ENCODE results near the gene CACNA1E.

CACNA1E gene

DNA sequence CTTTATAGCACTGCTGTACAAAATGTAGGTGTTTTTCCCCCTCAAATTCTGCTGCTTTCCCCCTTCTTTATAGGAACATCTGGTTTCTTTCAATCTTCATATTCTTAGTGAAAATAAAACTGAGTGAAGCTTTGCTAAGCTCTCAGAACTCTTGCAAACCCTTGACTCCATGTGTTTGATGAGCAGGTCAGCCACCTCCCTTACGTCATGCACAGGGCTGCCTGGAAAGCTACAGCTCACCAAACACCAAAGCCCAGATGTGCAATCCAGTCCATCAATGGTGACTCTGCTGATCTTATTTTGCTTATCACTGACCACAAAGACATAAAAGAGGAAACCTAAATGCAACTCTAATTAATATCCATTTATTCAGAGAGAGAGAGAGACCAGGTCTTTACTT, 5.5 kb downstream of the CACNA1E start:
- Histone ChIP-seq H2BK5ac (ENCODE audit: low read length) (no peak overlapping the region), H3K9ac (ENCODE audit: low read depth, low read length, poor library complexity) (no peak overlapping the region), H3K4me1 (ENCODE audit: control insufficient read depth in 2 of 2, insufficient read depth in 1 of 2, low read depth in 1 of 2, low read length in 2 of 2) (peaks cover 0 to 14% of the 10 kb centered on the region in 2 donors), H3K79me1 (ENCODE audit: low read depth, low read length) (no peaks in the 10 kb centered on the region), H2BK120ac (ENCODE audit: low read depth, low read length) (no peak overlapping the region), H3K27ac (replicated peaks; ENCODE audit: low read length) (no peak overlapping the region), H3K4me3 (ENCODE audit: low read length in 2 of 2) (no peak overlapping the region), H4K91ac (ENCODE audit: low read depth, low read length, poor library complexity) (no peak overlapping the region), H3K4me2 (ENCODE audit: insufficient read depth, low read length, poor library complexity, severe bottlenecking) (no peak overlapping the region), H2BK12ac (ENCODE audit: low read length) (no peak overlapping the region), H3K14ac (ENCODE audit: low read length) (no peak overlapping the region), H2AFZ (ENCODE audit: low read length) (no peak overlapping the region), H2BK15ac (ENCODE audit: low read length) (no peak overlapping the region), H3K36me3 (replicated peaks in 1 of 2; ENCODE audit: control insufficient read depth in 2 of 2, insufficient read depth in 2 of 2, low read length in 2 of 2) (no peaks in the 10 kb centered on the region), H3K18ac (ENCODE audit: low read length) (no peak overlapping the region), H3K4ac (ENCODE audit: low read length) (no peak overlapping the region), H3K9me3 (replicated peaks in 1 of 2; ENCODE audit: control insufficient read depth in 2 of 2, insufficient read depth in 1 of 2, low read depth in 1 of 2, low read length in 2 of 2) (no peaks in the 10 kb centered on the region), H3K27me3 (ENCODE audit: control insufficient read depth in 3 of 3, insufficient read depth in 3 of 3, low read depth in 1 of 3, low read length in 3 of 3) (peaks cover 2 to 44% (median 18%) of the 10 kb centered on the region in 3 experiments), H4K8ac (ENCODE audit: low read depth, low read length) (no peak overlapping the region), H3K23ac (ENCODE audit: low read depth, low read length, poor library complexity) (no peak overlapping the region), H2AK5ac (ENCODE audit: low read depth, low read length) (no peak overlapping the region)
- DNase-seq (ENCODE audit: low spot score) = no peak
- no CpG with 5 or more reads among the region's 1 CpG for WGBS, 2 donors (ENCODE audit: extremely low coverage in 2 of 2, insufficient read length in 2 of 2, insufficient replicate concordance in 1 of 2)

DNA sequence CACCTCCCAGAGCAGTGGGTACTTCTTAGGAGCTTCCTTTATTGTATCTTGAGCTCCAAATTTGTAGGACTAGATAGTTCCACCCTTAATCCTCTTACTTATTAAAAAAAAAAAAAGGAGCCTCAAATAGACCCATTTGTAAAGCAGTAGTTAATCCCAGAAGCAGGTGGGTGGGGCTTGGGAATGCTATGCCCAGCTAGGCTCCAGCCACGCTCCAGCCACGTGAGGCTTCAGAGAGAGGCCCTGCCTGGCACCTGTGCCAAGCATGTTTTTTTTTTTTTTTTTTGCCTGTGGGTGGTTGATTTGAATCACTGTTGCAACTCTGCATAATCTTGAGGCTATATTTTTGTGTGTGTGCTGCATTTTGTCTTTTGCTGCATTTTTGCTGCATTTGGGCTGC, 7.0 kb downstream of the CACNA1E start:
- Histone ChIP-seq H2BK15ac (ENCODE audit: low read length) (no peak overlapping the region), H3K9me3 (replicated peaks in 1 of 2; ENCODE audit: control insufficient read depth in 2 of 2, insufficient read depth in 1 of 2, low read depth in 1 of 2, low read length in 2 of 2) (no peaks in the 10 kb centered on the region), H3K4me2 (ENCODE audit: insufficient read depth, low read length, poor library complexity, severe bottlenecking) (no peak overlapping the region), H3K4ac (ENCODE audit: low read length) (no peak overlapping the region), H3K4me3 (ENCODE audit: low read length in 2 of 2) (no peak overlapping the region), H3K14ac (ENCODE audit: low read length) (no peak overlapping the region), H2BK5ac (ENCODE audit: low read length) (no peak overlapping the region), H3K27me3 (ENCODE audit: control insufficient read depth in 3 of 3, insufficient read depth in 3 of 3, low read depth in 1 of 3, low read length in 3 of 3) (peaks cover 0 to 30% (median 4%) of the 10 kb centered on the region in 3 experiments), H2AFZ (ENCODE audit: low read length) (no peak overlapping the region), H3K79me1 (ENCODE audit: low read depth, low read length) (no peaks in the 10 kb centered on the region), H3K4me1 (ENCODE audit: control insufficient read depth in 2 of 2, insufficient read depth in 1 of 2, low read depth in 1 of 2, low read length in 2 of 2) (peaks cover 0 to 6% of the 10 kb centered on the region in 2 donors), H4K91ac (ENCODE audit: low read depth, low read length, poor library complexity) (no peak overlapping the region), H2BK12ac (ENCODE audit: low read length) (no peak overlapping the region), H3K23ac (ENCODE audit: low read depth, low read length, poor library complexity) (no peak overlapping the region), H4K8ac (ENCODE audit: low read depth, low read length) (no peak overlapping the region), H2AK5ac (ENCODE audit: low read depth, low read length) (no peak overlapping the region), H3K36me3 (replicated peaks in 1 of 2; ENCODE audit: control insufficient read depth in 2 of 2, insufficient read depth in 2 of 2, low read length in 2 of 2) (no peaks in the 10 kb centered on the region), H2BK120ac (ENCODE audit: low read depth, low read length) (no peak overlapping the region), H3K27ac (replicated peaks; ENCODE audit: low read length) (no peak overlapping the region), H3K9ac (ENCODE audit: low read depth, low read length, poor library complexity) (no peak overlapping the region), H3K18ac (ENCODE audit: low read length) (no peak overlapping the region)
- no CpG with 5 or more reads among the region's 2 CpGs for WGBS, 2 donors (ENCODE audit: extremely low coverage in 2 of 2, insufficient read length in 2 of 2, insufficient replicate concordance in 1 of 2)
- no peak for DNase-seq (ENCODE audit: low spot score)

DNA sequence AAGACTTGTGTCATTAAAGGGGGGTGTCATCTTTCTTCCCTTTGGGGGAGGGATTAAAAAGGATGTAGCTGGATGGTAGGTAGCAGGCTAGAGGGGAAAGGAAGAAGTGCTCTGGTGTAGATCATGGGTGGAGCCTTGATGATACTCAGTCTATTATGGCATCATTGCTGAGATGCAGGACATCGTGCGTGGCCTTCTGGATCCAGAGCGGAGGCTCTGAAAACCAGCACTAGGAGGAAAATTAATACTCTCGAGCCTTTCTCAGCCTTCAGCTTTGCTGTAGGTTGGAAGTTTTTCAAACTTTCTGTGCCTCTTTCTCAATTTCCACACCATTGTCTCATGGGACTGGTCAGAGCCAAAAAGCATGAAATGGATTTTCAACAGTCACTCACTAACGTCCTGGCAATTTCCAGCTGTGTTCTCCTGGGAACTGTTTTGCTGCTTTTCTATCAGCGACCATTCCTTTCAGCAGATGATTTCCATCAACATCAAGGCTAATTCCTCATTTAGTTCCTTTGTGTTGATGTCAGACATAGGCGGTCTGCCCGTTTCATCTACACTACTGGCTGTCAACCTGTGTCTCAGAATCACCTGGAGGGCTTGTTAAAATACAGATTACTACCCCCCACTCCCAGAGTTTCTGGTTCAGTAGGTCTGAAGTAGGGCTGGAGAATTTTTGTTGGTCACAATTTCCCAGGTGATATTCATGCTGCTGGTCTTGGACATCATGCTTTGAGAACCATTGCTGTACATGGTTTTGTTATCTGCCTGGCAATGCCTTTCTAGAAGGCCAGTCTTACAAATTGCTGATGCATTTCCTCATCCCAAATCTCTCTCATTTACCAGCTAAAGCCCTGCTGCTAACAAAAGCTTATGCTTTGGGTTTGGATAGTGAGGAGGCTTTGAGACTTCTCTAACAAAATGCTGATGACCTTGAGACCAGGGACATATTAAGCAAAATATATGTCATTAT, 7.7 kb downstream of the CACNA1E start:
- H2BK12ac ChIP-seq (ENCODE audit: low read length) = no peak overlapping the region
- H3K23ac ChIP-seq (ENCODE audit: low read depth, low read length, poor library complexity) = no peak overlapping the region
- H3K4me3 ChIP-seq (ENCODE audit: low read length in 2 of 2) = no peak overlapping the region
- H4K8ac ChIP-seq (ENCODE audit: low read depth, low read length) = no peak overlapping the region
- peaks cover 0 to 23% (median 3%) of the 10 kb centered on the region in 3 experiments for H3K27me3 ChIP-seq (ENCODE audit: control insufficient read depth in 3 of 3, insufficient read depth in 3 of 3, low read depth in 1 of 3, low read length in 3 of 3)
- H2BK120ac ChIP-seq (ENCODE audit: low read depth, low read length) = no peak overlapping the region
- H3K4me1 ChIP-seq (ENCODE audit: control insufficient read depth in 2 of 2, insufficient read depth in 1 of 2, low read depth in 1 of 2, low read length in 2 of 2) = peaks cover 0 to 3% of the 10 kb centered on the region in 2 donors
- no peaks in the 10 kb centered on the region for H3K79me1 ChIP-seq (ENCODE audit: low read depth, low read length)
- no CpG with 5 or more reads among the region's 8 CpGs for WGBS, 2 donors (ENCODE audit: extremely low coverage in 2 of 2, insufficient read length in 2 of 2, insufficient replicate concordance in 1 of 2)
- H3K4ac ChIP-seq (ENCODE audit: low read length) = no peak overlapping the region
- H4K91ac ChIP-seq (ENCODE audit: low read depth, low read length, poor library complexity) = no peak overlapping the region
- H2AK5ac ChIP-seq (ENCODE audit: low read depth, low read length) = no peak overlapping the region
- no peaks in the 10 kb centered on the region for H3K9me3 ChIP-seq (replicated peaks in 1 of 2; ENCODE audit: control insufficient read depth in 2 of 2, insufficient read depth in 1 of 2, low read depth in 1 of 2, low read length in 2 of 2)
- H3K14ac ChIP-seq (ENCODE audit: low read length) = no peak overlapping the region
- no peak overlapping the region for H2BK5ac ChIP-seq (ENCODE audit: low read length)
- no peak for DNase-seq (ENCODE audit: low spot score)
- no peak overlapping the region for H2AFZ ChIP-seq (ENCODE audit: low read length)
- no peak overlapping the region for H2BK15ac ChIP-seq (ENCODE audit: low read length)
- no peak overlapping the region for H3K18ac ChIP-seq (ENCODE audit: low read length)
- H3K27ac ChIP-seq (replicated peaks; ENCODE audit: low read length) = no peak overlapping the region
- no peak overlapping the region for H3K9ac ChIP-seq (ENCODE audit: low read depth, low read length, poor library complexity)
- no peak overlapping the region for H3K4me2 ChIP-seq (ENCODE audit: insufficient read depth, low read length, poor library complexity, severe bottlenecking)
- no peaks in the 10 kb centered on the region for H3K36me3 ChIP-seq (replicated peaks in 1 of 2; ENCODE audit: control insufficient read depth in 2 of 2, insufficient read depth in 2 of 2, low read length in 2 of 2)

DNA sequence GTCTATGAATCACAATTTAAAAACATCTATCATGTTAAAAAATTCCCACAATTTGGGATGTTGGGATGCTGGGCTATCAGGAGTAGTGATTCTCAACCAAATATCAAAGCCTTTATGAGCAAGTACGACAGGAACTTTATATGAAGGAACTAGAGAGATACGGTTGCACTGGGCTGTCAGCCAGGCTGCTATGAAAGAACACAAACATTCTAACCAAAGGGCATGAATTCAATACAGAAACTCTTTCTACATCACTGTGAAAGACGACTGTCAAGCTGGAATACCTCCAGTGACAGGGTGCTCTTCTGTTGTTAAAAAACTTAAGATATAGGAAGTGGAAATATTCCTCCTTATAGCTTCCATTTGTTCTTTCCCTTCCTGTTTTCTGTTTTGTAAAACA, 9.8 kb downstream of the CACNA1E start:
- Histone ChIP-seq H3K18ac (ENCODE audit: low read length) (no peak overlapping the region), H4K8ac (ENCODE audit: low read depth, low read length) (no peak overlapping the region), H2AFZ (ENCODE audit: low read length) (no peak overlapping the region), H3K23ac (ENCODE audit: low read depth, low read length, poor library complexity) (no peak overlapping the region), H2AK5ac (ENCODE audit: low read depth, low read length) (no peak overlapping the region), H3K4ac (ENCODE audit: low read length) (no peak overlapping the region), H2BK12ac (ENCODE audit: low read length) (no peak overlapping the region), H2BK15ac (ENCODE audit: low read length) (no peak overlapping the region), H3K27me3 (ENCODE audit: control insufficient read depth in 3 of 3, insufficient read depth in 3 of 3, low read depth in 1 of 3, low read length in 3 of 3) (peaks cover 0 to 4% (median 0%) of the 10 kb centered on the region in 3 experiments), H2BK5ac (ENCODE audit: low read length) (no peak overlapping the region), H3K4me3 (ENCODE audit: low read length in 2 of 2) (no peak overlapping the region), H3K4me1 (ENCODE audit: control insufficient read depth in 2 of 2, insufficient read depth in 1 of 2, low read depth in 1 of 2, low read length in 2 of 2) (no peaks in the 10 kb centered on the region), H4K91ac (ENCODE audit: low read depth, low read length, poor library complexity) (no peak overlapping the region), H2BK120ac (ENCODE audit: low read depth, low read length) (no peak overlapping the region), H3K14ac (ENCODE audit: low read length) (no peak overlapping the region), H3K27ac (replicated peaks; ENCODE audit: low read length) (no peak overlapping the region), H3K9me3 (replicated peaks in 1 of 2; ENCODE audit: control insufficient read depth in 2 of 2, insufficient read depth in 1 of 2, low read depth in 1 of 2, low read length in 2 of 2) (no peaks in the 10 kb centered on the region), H3K4me2 (ENCODE audit: insufficient read depth, low read length, poor library complexity, severe bottlenecking) (no peak overlapping the region), H3K9ac (ENCODE audit: low read depth, low read length, poor library complexity) (no peak overlapping the region), H3K36me3 (replicated peaks in 1 of 2; ENCODE audit: control insufficient read depth in 2 of 2, insufficient read depth in 2 of 2, low read length in 2 of 2) (no peaks in the 10 kb centered on the region), H3K79me1 (ENCODE audit: low read depth, low read length) (no peaks in the 10 kb centered on the region)
- DNase-seq (ENCODE audit: low spot score) = no peak
- WGBS, 2 donors (ENCODE audit: extremely low coverage in 2 of 2, insufficient read length in 2 of 2, insufficient replicate concordance in 1 of 2) = no CpG with 5 or more reads among the region's 3 CpGs

Measured in neuronal stem cell (in vitro differentiated cells).